Fibroblast of the conjunctiva (primary cell): Measurements from ENCODE around the gene CMTM8.

Source experiments
- DNase-seq: peaks from one replicate; pipeline ENCODE4 v3.0.0-alpha.2; 2010; ENCODE audit warnings: low read depth

Gene CMTM8

GRCh38 chr3:32410367-32411246, 172.1 kb downstream of the CMTM8 start:
- DNase-seq: no peak

GRCh38 chr3:32411442-32411841, 173.0 kb downstream of the CMTM8 start:
- DNase-seq: no peak

- DNase-seq: no peak
Observed at GRCh38 chr3:32412887-32413286, 174.4 kb downstream of the CMTM8 start.

GRCh38 chr3:32413845-32414521, 175.5 kb downstream of the CMTM8 start:
- no peak for DNase-seq

- DNase-seq: no peak
Observed at GRCh38 chr3:32414522-32415202, 176.2 kb downstream of the CMTM8 start.

- DNase-seq: no peak
Observed at GRCh38 chr3:32419742-32420125, 181.3 kb downstream of the CMTM8 start.
